ENCODE results near the gene IPMK.

The IPMK gene

DNA sequence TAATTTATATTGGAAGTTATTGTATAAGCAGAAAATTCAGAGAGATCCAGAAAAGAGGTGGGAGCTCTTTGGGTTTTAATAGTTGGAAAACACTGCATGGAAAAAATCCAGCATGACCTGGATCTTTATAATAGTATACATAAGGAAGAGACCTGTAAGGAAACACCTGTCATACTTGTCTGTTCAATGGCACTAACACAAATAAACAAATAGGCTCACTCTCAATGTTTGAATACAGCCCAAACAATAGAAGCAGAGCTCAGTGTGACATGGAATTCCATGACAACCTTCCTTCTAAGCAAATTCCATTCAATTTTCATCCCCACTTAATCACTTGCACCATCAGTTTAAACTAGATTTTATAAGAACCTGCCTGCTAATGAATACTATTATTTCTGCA lies 33.0 kb upstream of the IPMK start:
- no peak for TF ChIP-seq ZFX (IDR thresholded peaks at IDR 0.05; ENCODE audit: borderline replicate concordance)
- TF ChIP-seq, protein P1, sequence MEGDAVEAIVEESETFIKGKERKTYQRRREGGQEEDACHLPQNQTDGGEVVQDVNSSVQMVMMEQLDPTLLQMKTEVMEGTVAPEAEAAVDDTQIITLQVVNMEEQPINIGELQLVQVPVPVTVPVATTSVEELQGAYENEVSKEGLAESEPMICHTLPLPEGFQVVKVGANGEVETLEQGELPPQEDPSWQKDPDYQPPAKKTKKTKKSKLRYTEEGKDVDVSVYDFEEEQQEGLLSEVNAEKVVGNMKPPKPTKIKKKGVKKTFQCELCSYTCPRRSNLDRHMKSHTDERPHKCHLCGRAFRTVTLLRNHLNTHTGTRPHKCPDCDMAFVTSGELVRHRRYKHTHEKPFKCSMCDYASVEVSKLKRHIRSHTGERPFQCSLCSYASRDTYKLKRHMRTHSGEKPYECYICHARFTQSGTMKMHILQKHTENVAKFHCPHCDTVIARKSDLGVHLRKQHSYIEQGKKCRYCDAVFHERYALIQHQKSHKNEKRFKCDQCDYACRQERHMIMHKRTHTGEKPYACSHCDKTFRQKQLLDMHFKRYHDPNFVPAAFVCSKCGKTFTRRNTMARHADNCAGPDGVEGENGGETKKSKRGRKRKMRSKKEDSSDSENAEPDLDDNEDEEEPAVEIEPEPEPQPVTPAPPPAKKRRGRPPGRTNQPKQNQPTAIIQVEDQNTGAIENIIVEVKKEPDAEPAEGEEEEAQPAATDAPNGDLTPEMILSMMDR (IDR thresholded peaks at IDR 0.05): no peak
- no peak overlapping the region for H3K27ac ChIP-seq

DNA sequence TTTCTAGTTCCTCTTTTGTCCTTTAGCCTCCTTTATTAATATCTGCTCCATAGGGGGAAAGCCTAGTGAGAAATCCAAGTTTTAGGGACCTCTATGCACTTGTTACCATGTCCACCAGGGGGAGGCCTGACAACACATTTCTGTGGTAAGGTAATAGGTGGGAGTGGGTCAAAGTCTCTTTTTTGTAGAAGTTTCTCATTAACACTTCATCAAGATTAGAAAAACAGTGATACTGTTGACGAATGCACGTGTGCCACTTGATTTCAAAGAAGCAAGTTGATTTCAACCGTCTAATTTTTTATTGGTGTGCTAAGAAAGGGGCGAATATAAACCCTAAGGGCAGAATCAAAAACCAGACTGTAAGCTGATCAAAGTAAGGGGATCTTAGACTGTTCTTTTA lies 31.9 kb upstream of the IPMK start:
- H3K27ac ChIP-seq: no peak overlapping the region
- no peak for TF ChIP-seq ZFX (IDR thresholded peaks at IDR 0.05; ENCODE audit: borderline replicate concordance)
- TF ChIP-seq, protein P1 (IDR thresholded peaks at IDR 0.05): peak; percentile 85

DNA sequence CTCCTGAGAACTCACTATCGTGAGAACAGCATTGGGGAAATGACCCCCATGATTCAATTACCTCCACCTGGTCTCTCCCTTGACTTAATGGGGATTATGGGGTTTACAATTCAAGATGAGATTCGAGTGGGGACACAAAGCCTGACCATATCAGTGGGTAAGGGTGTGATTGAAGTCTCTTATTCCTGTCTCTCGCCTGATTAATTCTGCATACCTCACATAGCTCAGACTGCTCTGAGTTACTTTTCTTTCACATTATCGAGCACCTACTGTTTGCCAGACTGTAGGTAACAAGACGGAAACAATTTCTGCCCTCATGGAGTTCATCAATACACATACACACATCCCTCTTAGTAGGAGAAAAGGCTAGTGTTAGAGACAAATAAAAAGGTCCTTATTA lies 26.3 kb upstream of the IPMK start:
- no peak overlapping the region for H3K27ac ChIP-seq
- no peak for TF ChIP-seq ZFX (IDR thresholded peaks at IDR 0.05; ENCODE audit: borderline replicate concordance)
- TF ChIP-seq, protein P1 (IDR thresholded peaks at IDR 0.05): no peak

DNA sequence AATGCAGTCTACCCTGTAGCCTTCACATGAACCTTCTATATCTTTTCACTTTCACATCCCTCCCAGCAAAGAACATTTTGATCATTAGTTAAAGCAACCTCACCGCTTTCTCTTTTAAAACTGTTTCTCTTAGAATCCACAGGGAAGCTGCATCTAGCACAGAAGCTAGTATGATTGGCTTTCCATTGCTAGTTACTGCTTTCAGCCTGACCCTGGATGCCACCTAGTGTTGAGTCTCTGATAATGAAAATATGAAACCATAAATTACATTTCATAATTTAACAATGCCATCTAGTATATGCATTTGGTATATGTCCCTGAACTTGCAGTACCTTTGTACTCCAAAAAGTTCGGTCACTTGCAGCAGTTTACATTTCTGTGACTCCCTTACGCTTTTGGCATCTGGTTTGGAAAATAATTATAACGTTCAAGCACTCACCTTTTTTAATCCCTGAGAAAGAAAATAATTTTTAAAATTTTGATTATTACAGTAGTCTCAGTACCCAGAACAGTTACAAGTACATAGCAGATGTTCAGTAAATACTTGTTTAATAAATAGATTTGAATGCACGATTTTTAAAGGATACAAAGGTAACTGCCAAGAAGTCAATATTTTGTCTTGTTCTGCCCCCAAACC lies 24.0 kb upstream of the IPMK start:
- H3K27ac ChIP-seq: no peak overlapping the region
- no peak for TF ChIP-seq ZFX (IDR thresholded peaks at IDR 0.05; ENCODE audit: borderline replicate concordance)
- TF ChIP-seq, protein P1 (IDR thresholded peaks at IDR 0.05): peak; percentile 85

DNA sequence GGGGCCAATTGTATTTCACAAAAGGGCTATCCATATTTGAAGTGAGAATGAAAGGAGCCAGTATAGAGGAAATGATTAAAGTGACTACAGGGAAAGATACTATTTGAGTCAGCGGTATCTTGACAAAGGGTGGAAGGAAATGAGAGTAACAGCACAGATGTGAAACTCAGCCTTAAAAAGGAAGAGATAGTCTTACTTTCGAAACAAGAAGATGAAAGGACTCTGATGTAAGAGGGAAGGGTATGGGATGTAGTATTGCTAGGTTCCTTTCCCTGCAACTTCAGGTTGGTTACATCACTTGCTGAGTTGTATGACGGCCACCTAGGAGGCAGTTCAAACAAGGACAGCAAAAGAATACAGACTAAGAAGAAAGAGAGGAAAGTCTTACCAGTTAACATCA lies 14.9 kb upstream of the IPMK start:
- TF ChIP-seq ZFX (IDR thresholded peaks at IDR 0.05; ENCODE audit: borderline replicate concordance): no peak
- TF ChIP-seq, protein P1 (IDR thresholded peaks at IDR 0.05): no peak
- H3K27ac ChIP-seq: no peak overlapping the region

DNA sequence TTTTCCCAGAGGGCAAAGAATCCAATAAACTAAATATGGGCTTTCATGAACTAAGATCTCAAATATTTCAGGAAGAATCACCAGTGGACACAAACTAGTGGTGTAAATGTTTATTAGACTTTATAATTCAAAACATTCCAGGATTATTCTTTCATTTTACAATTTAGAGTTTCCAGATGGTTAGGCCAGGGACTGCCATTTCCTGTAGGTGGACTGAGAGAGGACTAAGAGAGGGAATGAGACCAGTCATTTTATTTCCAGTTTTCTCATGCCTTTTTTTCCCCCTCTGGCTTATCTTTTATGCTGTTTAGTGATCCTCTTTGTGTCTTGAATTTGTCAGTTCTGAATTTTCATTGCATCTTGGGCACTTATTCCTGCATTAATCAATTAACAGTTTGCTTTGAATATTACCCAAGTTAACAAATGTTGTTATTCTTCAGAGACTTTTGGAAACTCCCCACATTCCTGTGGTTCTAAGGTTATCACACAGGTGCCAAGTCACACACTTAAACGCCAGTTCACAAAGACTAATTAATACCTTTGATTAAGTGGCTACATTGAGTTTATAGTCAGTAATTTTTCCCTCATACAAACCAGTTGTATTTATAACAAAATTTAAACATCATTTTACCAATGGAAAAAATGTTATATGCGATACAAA lies 13.5 kb upstream of the IPMK start:
- TF ChIP-seq, protein P1 (IDR thresholded peaks at IDR 0.05): no peak
- no peak for TF ChIP-seq ZFX (IDR thresholded peaks at IDR 0.05; ENCODE audit: borderline replicate concordance)
- no peak overlapping the region for H3K27ac ChIP-seq

DNA sequence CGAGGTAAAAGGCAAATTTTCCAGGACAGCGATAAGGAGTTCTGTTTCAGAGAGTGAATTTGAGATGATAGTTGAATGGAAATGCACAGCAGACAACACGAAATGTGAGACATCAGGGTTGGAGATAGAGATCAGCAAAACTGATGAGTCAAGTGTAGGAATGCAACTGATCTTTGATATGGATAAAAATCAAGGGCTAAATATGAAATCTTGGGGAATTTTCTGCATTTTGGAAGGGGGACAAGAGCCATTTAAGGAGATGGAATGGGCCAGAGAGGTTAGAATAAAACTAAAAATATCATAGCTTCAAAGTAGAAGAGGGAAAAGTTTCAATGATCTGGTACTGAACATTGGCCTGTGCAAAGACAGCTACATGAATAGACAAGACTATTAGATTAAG lies 12.8 kb upstream of the IPMK start:
- H3K27ac ChIP-seq: no peak overlapping the region

More for the DNA sequence above, 12.8 kb upstream of the IPMK start:
- TF ChIP-seq, protein P1 (IDR thresholded peaks at IDR 0.05): no peak
